ENCODE measurements around the gene INPP4A.
A peak's percentile ranks its signal among the peaks of the same experiment; 100 is the strongest.
"Not testable (repeated sequence)": the region's sequence is repeated elsewhere in the genome, so short reads cannot be mapped to it uniquely, and the experiment has no call there.

The INPP4A gene

GRCh38 chr2:98589489-98589888 is 144.8 kb downstream of the INPP4A start:
- Mint-ChIP-seq H3K27ac (no peak overlapping the region), H3K4me1 (no peaks in the 10 kb centered on the region), H3K27me3 (ENCODE audit: low read depth) (no peaks in the 10 kb centered on the region), H3K4me3 (no peak overlapping the region), H3K9me3 (peaks cover 7% of the 10 kb centered on the region), H3K36me3 (ENCODE audit: low read depth) (peaks cover 34% of the 10 kb centered on the region)
- TF ChIP-seq CTCF (IDR thresholded peaks at IDR 0.05; ENCODE audit: unreplicated experiment in 3 of 3) = no peak

- H3K27me3 Mint-ChIP-seq (ENCODE audit: low read depth) = no peaks in the 10 kb centered on the region
- no peaks in the 10 kb centered on the region for H3K4me1 Mint-ChIP-seq
- peaks cover 10% of the 10 kb centered on the region for H3K9me3 Mint-ChIP-seq
- no peak overlapping the region for H3K4me3 Mint-ChIP-seq
- no peak overlapping the region for H3K27ac Mint-ChIP-seq
- H3K36me3 Mint-ChIP-seq (ENCODE audit: low read depth) = peaks cover 54% of the 10 kb centered on the region
- TF ChIP-seq CTCF (IDR thresholded peaks at IDR 0.05; ENCODE audit: unreplicated experiment in 3 of 3) = no peak
Measured at GRCh38 chr2:98592565-98592964, 147.9 kb downstream of the INPP4A start.

GRCh38 chr2:98594665-98595064 is 150.0 kb downstream of the INPP4A start:
- H3K4me3 Mint-ChIP-seq; H3K4me1 Mint-ChIP-seq; H3K9me3 Mint-ChIP-seq; H3K27ac Mint-ChIP-seq; H3K27me3 Mint-ChIP-seq (ENCODE audit: low read depth): not testable (repeated sequence)
- H3K36me3 Mint-ChIP-seq (ENCODE audit: low read depth) = peaks cover 68% of the 10 kb centered on the region

GRCh38 chr2:98598781-98599428 is 154.2 kb downstream of the INPP4A start:
- H3K4me3 Mint-ChIP-seq = no peak overlapping the region
- H3K9me3 Mint-ChIP-seq = peaks cover 5% of the 10 kb centered on the region
- H3K4me1 Mint-ChIP-seq = no peaks in the 10 kb centered on the region
- TF ChIP-seq CTCF (IDR thresholded peaks at IDR 0.05; ENCODE audit: unreplicated experiment in 3 of 3) = no peak
- no peaks in the 10 kb centered on the region for H3K27me3 Mint-ChIP-seq (ENCODE audit: low read depth)
- peaks cover 71% of the 10 kb centered on the region for H3K36me3 Mint-ChIP-seq (ENCODE audit: low read depth)
- no peak overlapping the region for H3K27ac Mint-ChIP-seq

DNA sequence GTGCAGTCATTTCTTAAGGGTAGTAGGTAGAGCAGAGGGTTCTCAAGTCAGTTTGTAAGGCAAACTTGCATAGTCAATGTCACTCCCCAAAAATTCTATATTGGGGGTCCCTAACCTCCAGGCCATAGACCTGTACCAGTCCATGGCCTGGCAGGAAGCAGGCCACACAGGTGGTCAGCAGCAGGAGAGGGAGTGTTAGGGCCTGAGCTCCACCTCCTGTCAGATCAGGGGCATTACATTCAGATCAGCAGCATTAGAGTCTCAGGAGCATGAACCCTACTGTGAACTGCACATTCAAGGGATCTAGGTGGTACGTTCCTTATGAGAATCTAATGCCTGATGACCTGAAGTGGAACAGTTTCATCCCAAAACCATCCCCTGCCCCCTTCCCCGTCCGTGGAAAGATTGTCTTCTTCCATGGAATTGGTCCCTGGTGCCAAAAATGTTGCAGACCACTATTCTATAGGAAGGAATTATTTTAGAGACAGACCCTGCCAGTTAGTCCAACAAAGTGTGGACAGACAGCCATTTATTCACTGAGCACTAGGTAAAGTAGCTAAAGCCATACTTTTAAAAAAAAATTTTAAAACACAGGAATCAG is 157.0 kb downstream of the INPP4A start:
- no peak overlapping the region for H3K4me3 Mint-ChIP-seq
- no peaks in the 10 kb centered on the region for H3K27me3 Mint-ChIP-seq (ENCODE audit: low read depth)
- H3K9me3 Mint-ChIP-seq = no peaks in the 10 kb centered on the region
- TF ChIP-seq CTCF (IDR thresholded peaks at IDR 0.05; ENCODE audit: unreplicated experiment in 3 of 3) = peak; percentile 56 to 60 (median 60)
- peaks cover 17% of the 10 kb centered on the region for H3K4me1 Mint-ChIP-seq
- H3K36me3 Mint-ChIP-seq (ENCODE audit: low read depth) = peaks cover 54% of the 10 kb centered on the region
- no peak overlapping the region for H3K27ac Mint-ChIP-seq

DNA sequence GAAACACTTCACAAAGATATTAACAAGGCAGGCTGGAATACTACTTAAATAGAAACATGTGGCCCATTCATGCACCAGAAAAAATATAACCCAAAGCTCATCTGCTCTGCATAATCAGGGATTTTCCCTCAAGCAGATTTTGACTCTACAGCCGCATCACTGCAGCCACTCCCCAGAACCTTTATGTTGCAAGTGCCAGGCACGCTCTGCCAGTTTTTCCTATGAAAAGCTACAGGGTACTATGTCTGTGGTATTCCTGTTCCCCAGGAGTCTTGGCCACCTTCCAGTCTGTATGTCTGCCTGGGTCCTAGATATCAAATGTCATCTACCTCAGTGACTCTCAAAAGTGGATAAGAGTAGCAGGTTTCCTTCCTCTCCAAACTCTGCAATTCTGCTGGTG is 159.9 kb downstream of the INPP4A start:
- H3K4me3 Mint-ChIP-seq = no peak overlapping the region
- peaks cover 33% of the 10 kb centered on the region for H3K36me3 Mint-ChIP-seq (ENCODE audit: low read depth)
- no peak overlapping the region for H3K27ac Mint-ChIP-seq
- H3K4me1 Mint-ChIP-seq = peaks cover 35% of the 10 kb centered on the region
- no peak for TF ChIP-seq CTCF (IDR thresholded peaks at IDR 0.05; ENCODE audit: unreplicated experiment in 3 of 3)
- H3K9me3 Mint-ChIP-seq = no peaks in the 10 kb centered on the region
- H3K27me3 Mint-ChIP-seq (ENCODE audit: low read depth) = no peaks in the 10 kb centered on the region

Data from nephron (organoid).